Stimulated activated CD8-positive, alpha-beta memory T cell treated with anti-CD3 and anti-CD28 coated beads, Interleukin-12 subunit alpha, Interleukin-12 subunit beta, amount 100 ng/mL, for 1 hour (primary cell): ENCODE measurements around the gene SH3RF1.

Experiments
- DNase-seq: peaks from one replicate; pipeline ENCODE4 v3.0.0-alpha.2; 2020; ENCODE audit warnings: low read depth

The SH3RF1 gene

GRCh38 chr4:169064296-169064695 lies 206.5 kb downstream of the SH3RF1 start:
- no peak for DNase-seq

- DNase-seq = no peak
These were observed 207.3 kb downstream of the SH3RF1 start for GRCh38 chr4:169063441-169063840.

GRCh38 chr4:169062897-169063244 lies 207.9 kb downstream of the SH3RF1 start:
- no peak for DNase-seq

GRCh38 chr4:169061386-169061785 lies 209.4 kb downstream of the SH3RF1 start:
- DNase-seq = no peak

GRCh38 chr4:169060391-169061091 lies 210.2 kb downstream of the SH3RF1 start:
- DNase-seq = no peak

GRCh38 chr4:169059306-169060211 lies 211.2 kb downstream of the SH3RF1 start:
- no peak for DNase-seq

- no peak for DNase-seq
These were observed 212.4 kb downstream of the SH3RF1 start for GRCh38 chr4:169058312-169058711.

GRCh38 chr4:169054879-169055278 lies 215.9 kb downstream of the SH3RF1 start:
- DNase-seq = no peak

- no peak for DNase-seq
These were observed 218.2 kb downstream of the SH3RF1 start for GRCh38 chr4:169052594-169052945.

- no peak for DNase-seq
These were observed 218.8 kb downstream of the SH3RF1 start for GRCh38 chr4:169051761-169052593.

- DNase-seq = no peak
These were observed 219.6 kb downstream of the SH3RF1 start for GRCh38 chr4:169050881-169051760.

GRCh38 chr4:169050284-169050683 lies 220.5 kb downstream of the SH3RF1 start:
- DNase-seq = no peak

- no peak for DNase-seq
These were observed 221.8 kb downstream of the SH3RF1 start for GRCh38 chr4:169048868-169049414.

- no peak for DNase-seq
These were observed 222.8 kb downstream of the SH3RF1 start for GRCh38 chr4:169047956-169048355.

- no peak for DNase-seq
These were observed 224.7 kb downstream of the SH3RF1 start for GRCh38 chr4:169045862-169046584.

- no peak for DNase-seq
These were observed 225.9 kb downstream of the SH3RF1 start for GRCh38 chr4:169044714-169045447.
